NCI-H2081 (cell line): ENCODE measurements around the gene FILIP1.

ENCODE experiments used
- DNase-seq, 2 experiments: peaks; one replicate each; lab custom pipeline; 2025; lab: John Stamatoyannopoulos, UW

The FILIP1 gene

DNA sequence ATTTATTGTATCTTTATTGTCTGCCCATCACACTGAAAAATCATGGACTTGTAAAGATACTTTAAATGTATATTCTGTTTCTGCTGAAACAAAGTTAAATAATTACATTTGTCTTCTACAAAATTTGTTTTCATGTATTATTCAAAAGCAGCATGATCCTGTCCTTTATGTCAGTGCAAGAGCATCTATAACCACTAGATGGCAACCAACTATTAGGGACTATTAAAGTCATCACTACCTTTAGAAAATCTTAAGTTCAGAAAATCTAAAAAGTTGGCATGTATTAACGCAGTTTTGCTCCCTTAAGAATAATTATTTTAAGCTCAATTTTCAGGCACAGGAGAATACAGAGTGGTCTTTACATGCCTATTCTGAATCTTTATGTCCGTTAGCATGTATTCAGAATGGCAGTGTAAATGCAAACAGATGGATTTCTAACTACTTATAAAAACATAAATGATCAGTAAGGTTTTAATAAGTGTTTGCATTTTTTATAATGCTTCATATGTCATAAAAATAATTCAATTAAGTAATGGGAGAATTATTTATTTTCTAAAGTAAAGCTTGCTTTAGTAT lies 226.8 kb downstream of the FILIP1 start:
- peak; percentile 7 to 39 for DNase-seq

DNA sequence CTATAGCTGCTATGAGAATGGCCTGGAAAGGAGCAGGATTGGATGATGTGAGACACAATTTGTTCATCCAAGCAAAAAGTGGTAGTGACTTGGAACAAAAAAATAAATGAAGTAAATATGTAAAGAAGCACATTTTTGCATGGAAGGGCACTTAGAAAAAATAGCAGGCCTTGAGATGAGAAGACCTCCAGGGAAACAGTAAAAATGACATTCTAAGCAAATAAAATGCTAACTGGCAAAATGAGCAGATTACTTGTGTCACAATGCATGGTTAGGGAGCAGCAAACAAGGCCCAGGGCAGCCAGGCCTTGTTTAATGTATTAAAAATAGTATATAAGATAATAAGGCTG lies 230.2 kb downstream of the FILIP1 start:
- DNase-seq, result no peak

DNA sequence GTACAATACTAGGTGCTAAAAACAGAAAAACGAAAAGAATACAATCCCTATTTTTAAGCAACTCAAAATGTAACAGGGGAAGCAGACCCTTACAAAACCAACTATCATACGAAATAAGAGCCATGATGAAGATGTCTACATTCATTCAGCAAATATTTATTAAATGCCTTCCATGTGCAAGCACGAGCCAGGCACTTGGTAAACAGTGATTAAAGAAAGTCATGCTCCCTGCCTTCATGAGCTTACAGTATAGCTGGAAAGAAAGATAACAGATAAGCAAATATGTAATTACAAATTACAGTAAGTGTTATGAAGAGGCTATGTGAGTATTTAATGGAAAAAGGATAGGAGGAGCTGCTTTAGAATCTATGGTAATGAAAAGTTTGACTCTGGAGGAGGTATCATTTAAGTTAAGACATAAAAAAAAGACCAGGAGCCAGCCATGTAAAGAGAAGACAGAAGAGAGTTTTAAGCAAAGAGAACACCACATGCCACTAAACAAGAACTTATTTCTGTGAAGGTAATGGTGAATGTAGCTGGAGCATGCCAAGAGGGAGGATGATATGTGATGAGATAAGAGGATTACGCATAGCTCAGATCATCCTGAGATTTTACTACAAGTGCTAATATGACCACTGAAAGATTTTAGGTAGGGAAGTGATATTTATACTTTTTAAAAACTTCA lies 230.7 kb downstream of the FILIP1 start:
- no peak for DNase-seq

DNA sequence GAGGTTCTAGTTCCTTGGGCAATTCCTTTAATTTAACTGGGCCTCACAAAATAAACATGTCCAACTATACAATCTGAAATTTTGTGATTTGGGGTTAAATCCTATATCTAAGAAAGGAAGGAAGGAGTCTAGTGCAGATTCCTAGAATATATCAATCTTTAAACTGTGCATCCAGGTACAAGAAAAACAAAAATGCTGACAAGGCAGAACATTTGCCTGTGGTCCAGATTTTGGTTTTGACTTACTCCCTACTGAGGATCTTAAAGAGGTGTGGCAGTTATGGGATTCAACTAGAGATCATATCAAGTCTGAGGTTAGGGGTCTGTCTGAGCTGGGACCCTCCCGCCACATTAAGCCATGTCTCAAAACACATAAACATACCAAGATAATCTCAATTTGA lies 232.3 kb downstream of the FILIP1 start:
- no peak for DNase-seq

DNA sequence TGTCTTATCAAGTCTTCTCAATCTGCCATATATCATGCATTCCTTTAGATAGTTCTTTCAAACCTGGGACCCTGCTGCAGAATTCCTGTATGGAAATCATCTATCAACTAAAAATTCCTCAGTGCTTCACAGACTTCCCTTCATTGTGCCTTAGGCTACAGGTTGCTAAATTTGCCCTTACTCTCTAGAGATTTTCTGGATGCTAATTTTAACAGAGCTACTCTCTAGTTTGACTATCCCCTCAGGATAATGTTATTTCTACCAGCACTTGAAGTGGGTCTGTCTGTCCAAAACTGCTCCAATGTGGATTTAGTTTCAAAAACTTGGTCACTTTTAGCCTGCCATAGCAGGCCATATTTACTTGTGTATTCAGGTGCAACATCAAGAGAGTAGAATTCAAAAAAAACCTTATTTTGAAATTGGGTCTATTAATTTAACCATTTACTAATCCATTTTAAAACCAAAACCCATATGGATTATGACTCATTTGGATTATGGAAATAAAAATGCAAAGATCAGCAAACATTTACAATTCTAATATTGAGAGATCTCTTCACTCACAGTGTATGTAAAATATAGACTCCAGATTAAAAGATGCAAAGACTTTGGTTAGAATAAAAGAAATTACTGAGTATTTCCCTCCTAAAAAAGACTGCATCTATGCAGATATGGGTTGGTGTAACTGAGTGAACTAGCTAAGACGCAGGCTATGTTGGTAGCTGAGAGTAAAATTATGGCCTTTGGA lies 236.1 kb downstream of the FILIP1 start:
- no peak for DNase-seq

DNA sequence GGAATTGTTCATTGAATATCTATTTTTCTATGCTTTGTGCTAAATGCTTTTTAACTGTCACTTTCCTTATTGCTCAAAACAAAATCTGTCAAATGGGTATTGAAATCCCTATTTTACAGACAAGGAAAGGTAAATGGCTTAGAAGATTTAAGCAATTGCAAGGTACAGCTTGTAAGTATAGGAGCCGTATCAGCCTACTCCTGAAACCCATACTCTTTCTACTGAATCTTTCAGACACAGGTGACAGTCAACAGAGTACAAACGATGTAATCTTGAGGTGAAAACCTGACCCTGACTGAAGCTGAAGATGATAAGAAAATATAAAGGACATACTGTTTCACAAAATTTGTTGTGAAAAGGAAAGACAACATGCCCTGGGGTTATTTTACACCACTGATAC lies 243.0 kb downstream of the FILIP1 start:
- DNase-seq, result no peak

DNA sequence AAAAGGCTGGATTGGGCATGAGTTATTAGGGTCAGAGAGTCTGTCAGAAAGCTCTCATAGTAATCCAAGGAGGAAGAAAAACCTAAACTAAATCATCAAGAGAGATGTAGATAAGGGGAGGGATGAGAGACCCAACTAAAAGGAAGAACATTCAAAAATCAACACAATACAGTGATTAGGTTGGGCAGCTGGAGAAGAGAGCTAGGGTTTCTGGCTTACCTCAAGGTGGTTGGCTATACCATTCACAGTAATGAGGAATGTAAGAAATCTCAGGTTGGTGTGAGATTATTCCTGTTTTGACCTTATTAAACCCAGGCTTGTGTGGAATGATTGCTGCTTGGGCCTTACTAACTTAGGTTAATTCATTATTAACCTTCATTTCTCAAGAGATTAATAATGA lies 243.8 kb downstream of the FILIP1 start:
- DNase-seq, result no peak

DNA sequence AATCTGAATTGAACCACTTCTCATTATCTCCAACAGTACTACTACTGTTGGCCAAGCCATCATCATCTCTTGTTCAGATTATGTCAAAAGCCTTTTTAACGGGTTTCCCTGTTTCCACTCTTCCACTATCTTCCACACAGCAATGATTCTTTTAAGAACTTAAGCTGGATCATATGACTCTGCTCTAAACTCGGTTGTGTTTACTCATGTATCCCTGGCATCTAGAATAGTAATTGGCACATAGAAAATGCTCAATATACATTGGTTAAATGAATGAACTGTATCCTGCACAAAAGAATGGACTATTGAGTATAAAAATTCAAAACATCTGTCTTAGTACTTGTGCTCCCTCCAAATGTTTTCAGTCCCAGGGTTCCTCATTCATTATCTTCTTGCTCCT lies 247.2 kb downstream of the FILIP1 start:
- no peak for DNase-seq

DNA sequence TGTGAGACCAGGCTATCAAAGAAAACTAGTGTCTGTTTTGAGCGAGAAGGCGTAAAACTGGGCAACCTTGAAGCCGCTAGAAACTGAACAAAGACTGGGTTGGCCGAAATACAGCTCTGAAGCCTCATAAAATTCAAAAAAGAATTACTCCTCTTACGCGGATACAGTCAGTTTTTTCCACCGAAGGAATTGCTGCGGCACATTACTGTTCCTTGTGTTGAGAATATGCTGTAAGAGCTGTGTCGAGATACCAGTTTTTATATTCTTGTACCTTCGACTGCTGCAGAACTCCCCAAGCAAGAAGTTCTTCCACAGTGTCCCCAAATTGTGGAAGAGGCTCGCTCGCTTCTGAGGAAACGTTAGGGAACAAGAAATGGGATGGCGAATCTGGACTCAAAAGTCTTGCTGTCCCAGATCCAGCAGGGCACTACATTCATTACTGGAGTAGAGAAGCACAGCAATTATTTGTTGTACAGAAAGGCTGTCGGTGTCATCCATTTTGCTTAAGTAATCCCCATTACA lies 249.5 kb downstream of the FILIP1 start:
- DNase-seq, result no peak

DNA sequence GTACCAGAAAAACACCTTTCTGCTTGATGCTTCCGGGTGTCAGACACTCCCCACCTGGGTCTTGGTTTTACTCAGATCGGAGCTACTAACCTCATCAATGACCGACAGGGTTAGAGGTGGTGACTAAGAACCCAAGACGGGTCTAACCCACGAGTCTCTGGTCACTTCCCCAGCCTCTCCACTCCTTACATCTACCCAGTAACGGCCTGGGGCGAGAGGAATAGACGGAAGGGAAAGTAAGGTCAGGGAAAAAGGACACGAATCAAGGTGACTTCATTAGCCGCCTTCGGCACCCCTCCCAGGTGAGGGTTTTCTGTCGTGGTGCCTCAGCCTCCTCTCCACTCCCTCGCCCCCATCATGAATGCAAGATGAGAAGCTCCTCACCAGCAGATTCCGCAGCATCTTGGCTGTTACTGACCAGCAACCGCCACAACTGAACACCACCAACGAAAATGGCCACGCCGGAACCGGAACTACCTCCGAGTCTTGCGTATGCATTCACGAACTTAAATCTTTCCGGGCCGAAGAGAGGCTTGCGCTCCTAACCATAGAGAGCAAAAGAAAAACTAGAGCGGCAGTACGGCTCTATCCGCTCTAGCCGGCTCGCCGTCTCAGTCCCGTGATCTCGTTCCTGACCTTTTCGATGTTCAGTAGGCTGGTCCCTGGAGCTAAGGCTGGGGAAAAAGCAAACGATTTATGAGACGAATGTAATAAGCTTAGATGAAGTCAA lies 250.1 kb downstream of the FILIP1 start, which contains the start of gene COX7A2:
COX7A2 (minus strand) TSS at position 469 of the 730 bp plus-strand sequence; CDS start at position 402, 67 bp downstream.
- DNase-seq, result peak; percentile 93 to 98
